Measurements from ENCODE around the gene SAPCD2. TPM values are rescaled to one million over a fixed set of nuclear protein-coding genes. Genes with fewer than 3 reads are reported as not detected.
A peak's percentile ranks its signal among the peaks of the same experiment; 100 is the strongest.
"Not testable (repeated sequence)": the region's sequence is repeated elsewhere in the genome, so short reads cannot be mapped to it uniquely, and the experiment has no call there.

The SAPCD2 gene
- total RNA-seq, 8 experiments from 2014 or later: 0.31 to 12.5 (median 6.4) TPM

GRCh38 chr9:137063311-137064026 lies 6.9 kb downstream of the SAPCD2 start:
- in situ Hi-C loops (cut with MboI; ENCODE audit: low pct_unique_long_range_greater_than_20kb in 2 of 9, low sequenced_read_pairs in 9 of 9, unreplicated experiment in 9 of 9): no loop called here
- Histone ChIP-seq H3K4me3 (no peak overlapping the region), H3K27ac (no peak overlapping the region), H3K4me1 (replicated peaks in 1 of 2) (no peaks in the 10 kb centered on the region)
- ATAC-seq (replicated peaks in 6 of 8): peak in 2 of 8 experiments; percentile 1 to 5
- 40 to 100% (median 92%) methylated on average over 1 to 2 of the region's 26 CpGs; no CpG with 5 or more reads in 7 of the 10 experiments for WGBS, 10 experiments

GRCh38 chr9:137062798-137063197 lies 7.6 kb downstream of the SAPCD2 start:
- ATAC-seq (replicated peaks in 6 of 8); H3K4me1 ChIP-seq (replicated peaks in 1 of 2); H3K4me3 ChIP-seq; in situ Hi-C loops (cut with MboI; ENCODE audit: low pct_unique_long_range_greater_than_20kb in 2 of 9, low sequenced_read_pairs in 9 of 9, unreplicated experiment in 9 of 9); H3K27ac ChIP-seq: not testable (repeated sequence)
- WGBS, 10 experiments: 63% methylated on average over 2 of the region's 9 CpGs; no CpG with 5 or more reads in 9 of the 10 experiments

GRCh38 chr9:137062384-137062783 lies 8.0 kb downstream of the SAPCD2 start:
- WGBS, 10 experiments: 30 to 100% (median 88%) methylated on average over 1 to 10 of the region's 15 CpGs; no CpG with 5 or more reads in 3 of the 10 experiments
- Histone ChIP-seq H3K27ac (no peak overlapping the region), H3K4me1 (replicated peaks in 1 of 2) (no peaks in the 10 kb centered on the region), H3K4me3 (no peak overlapping the region)
- in situ Hi-C loops (cut with MboI; ENCODE audit: low pct_unique_long_range_greater_than_20kb in 2 of 9, low sequenced_read_pairs in 9 of 9, unreplicated experiment in 9 of 9): no loop called here
- ATAC-seq (replicated peaks in 6 of 8): no peak

DNA sequence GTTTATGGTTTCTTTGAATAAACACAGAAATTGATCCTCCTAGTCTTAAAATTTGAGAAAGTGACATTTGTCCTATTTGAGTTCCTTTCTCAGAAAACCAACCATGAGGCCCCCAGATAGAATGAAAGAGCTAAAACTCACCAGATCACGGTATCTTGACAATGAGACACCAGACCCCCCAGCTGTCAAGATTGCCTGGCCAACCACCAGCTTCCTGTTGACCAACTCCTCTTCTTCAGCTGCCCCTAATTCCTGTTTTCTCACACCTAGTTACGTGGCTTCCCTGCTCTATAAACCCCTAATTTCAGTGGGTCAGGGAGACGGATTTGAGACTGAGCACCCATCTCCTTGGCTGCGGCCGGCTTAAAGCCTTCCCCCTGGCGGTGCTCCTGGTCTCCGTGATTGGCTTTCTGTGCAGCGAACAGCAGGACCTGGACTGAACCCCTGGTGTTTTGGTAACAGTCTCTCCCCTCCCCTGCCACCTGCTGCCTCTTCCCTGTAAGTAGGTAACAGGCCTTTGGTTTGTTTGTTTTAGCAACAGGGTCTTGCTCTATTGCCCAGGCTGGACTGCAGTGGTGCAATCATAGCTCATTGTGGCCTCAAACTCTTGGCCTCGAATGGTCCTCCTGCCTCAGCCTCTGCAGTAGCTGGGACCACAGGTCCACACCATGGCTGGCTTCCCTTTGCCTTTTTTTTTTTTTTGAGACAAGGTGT lies 11.7 kb downstream of the SAPCD2 start:
- no peak overlapping the region for H3K27ac ChIP-seq
- no peak overlapping the region for H3K4me3 ChIP-seq
- in situ Hi-C loops (cut with MboI; ENCODE audit: low pct_unique_long_range_greater_than_20kb in 2 of 9, low sequenced_read_pairs in 9 of 9, unreplicated experiment in 9 of 9): no loop called here
- no peak for ATAC-seq (replicated peaks in 6 of 8)
- H3K4me1 ChIP-seq (replicated peaks in 1 of 2): peaks cover 2 to 16% of the 10 kb centered on the region in 2 donors
- 48 to 100% (median 84%) methylated on average over 1 to 9 of the region's 9 CpGs; no CpG with 5 or more reads in 1 of the 10 experiments for WGBS, 10 experiments

GRCh38 chr9:137057545-137057944 lies 12.8 kb downstream of the SAPCD2 start:
- peaks cover 2 to 23% of the 10 kb centered on the region in 2 donors for H3K4me1 ChIP-seq (replicated peaks in 1 of 2)
- WGBS, 10 experiments: 26 to 93% (median 63%) methylated on average over 1 to 14 of the region's 16 CpGs; no CpG with 5 or more reads in 3 of the 10 experiments
- H3K27ac ChIP-seq: no peak overlapping the region
- in situ Hi-C loops (cut with MboI; ENCODE audit: low pct_unique_long_range_greater_than_20kb in 2 of 9, low sequenced_read_pairs in 9 of 9, unreplicated experiment in 9 of 9): no loop called here
- no peak overlapping the region for H3K4me3 ChIP-seq
- no peak for ATAC-seq (replicated peaks in 6 of 8)

GRCh38 chr9:137056739-137057415 lies 13.5 kb downstream of the SAPCD2 start:
- H3K4me1 ChIP-seq (replicated peaks in 1 of 2): peaks cover 2 to 23% of the 10 kb centered on the region in 2 donors
- in situ Hi-C loops (cut with MboI; ENCODE audit: low pct_unique_long_range_greater_than_20kb in 2 of 9, low sequenced_read_pairs in 9 of 9, unreplicated experiment in 9 of 9): no loop called here
- 49 to 100% (median 80%) methylated on average over 1 to 13 of the region's 17 CpGs for WGBS, 10 experiments
- no peak for ATAC-seq (replicated peaks in 6 of 8)
- H3K27ac ChIP-seq: no peak overlapping the region
- H3K4me3 ChIP-seq: no peak overlapping the region

GRCh38 chr9:137055385-137056364 lies 14.7 kb downstream of the SAPCD2 start:
- WGBS, 10 experiments: 0 to 76% (median 17%) methylated on average over 1 to 5 of the region's 28 CpGs; no CpG with 5 or more reads in 4 of the 10 experiments
- Histone ChIP-seq H3K4me1 (replicated peaks in 1 of 2) (peaks cover 2 to 23% of the 10 kb centered on the region in 2 donors), H3K4me3 (no peak overlapping the region), H3K27ac (no peak overlapping the region)
- in situ Hi-C loops (cut with MboI; ENCODE audit: low pct_unique_long_range_greater_than_20kb in 2 of 9, low sequenced_read_pairs in 9 of 9, unreplicated experiment in 9 of 9): no loop called here
- peak; percentile 68 to 88 (median 81) for ATAC-seq (replicated peaks in 6 of 8)

DNA sequence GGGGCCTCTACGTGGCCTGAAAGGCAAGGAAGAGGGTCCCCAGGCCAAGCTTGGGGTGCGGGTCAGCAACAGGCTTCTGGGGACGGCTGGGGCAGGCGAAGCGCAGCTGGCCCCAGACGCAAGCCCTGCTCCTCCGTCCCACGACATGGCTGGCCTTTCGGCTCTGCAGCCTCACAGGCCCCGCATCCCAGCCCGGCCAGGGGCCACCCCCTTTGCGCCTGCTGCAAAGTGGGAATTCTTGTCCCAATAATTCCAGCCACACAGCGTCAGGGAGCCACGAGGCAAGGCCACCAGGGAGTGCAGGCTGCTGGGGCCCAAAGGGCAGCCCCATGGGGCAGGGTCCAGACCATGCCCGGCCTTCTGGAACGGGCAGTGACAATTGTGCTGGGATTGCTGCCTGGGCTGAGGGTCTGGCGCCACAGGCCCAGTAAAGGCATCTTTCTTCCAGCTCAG lies 15.4 kb downstream of the SAPCD2 start:
- 80 to 100% (median 100%) methylated on average over 1 to 3 of the region's 17 CpGs; no CpG with 5 or more reads in 7 of the 10 experiments for WGBS, 10 experiments
- no peak overlapping the region for H3K4me3 ChIP-seq
- no peak overlapping the region for H3K27ac ChIP-seq
- peaks cover 2 to 23% of the 10 kb centered on the region in 2 donors for H3K4me1 ChIP-seq (replicated peaks in 1 of 2)
- ATAC-seq (replicated peaks in 6 of 8): peak in 1 of 8 experiments; percentile 4
- in situ Hi-C loops (cut with MboI; ENCODE audit: low pct_unique_long_range_greater_than_20kb in 2 of 9, low sequenced_read_pairs in 9 of 9, unreplicated experiment in 9 of 9): no loop called here

DNA sequence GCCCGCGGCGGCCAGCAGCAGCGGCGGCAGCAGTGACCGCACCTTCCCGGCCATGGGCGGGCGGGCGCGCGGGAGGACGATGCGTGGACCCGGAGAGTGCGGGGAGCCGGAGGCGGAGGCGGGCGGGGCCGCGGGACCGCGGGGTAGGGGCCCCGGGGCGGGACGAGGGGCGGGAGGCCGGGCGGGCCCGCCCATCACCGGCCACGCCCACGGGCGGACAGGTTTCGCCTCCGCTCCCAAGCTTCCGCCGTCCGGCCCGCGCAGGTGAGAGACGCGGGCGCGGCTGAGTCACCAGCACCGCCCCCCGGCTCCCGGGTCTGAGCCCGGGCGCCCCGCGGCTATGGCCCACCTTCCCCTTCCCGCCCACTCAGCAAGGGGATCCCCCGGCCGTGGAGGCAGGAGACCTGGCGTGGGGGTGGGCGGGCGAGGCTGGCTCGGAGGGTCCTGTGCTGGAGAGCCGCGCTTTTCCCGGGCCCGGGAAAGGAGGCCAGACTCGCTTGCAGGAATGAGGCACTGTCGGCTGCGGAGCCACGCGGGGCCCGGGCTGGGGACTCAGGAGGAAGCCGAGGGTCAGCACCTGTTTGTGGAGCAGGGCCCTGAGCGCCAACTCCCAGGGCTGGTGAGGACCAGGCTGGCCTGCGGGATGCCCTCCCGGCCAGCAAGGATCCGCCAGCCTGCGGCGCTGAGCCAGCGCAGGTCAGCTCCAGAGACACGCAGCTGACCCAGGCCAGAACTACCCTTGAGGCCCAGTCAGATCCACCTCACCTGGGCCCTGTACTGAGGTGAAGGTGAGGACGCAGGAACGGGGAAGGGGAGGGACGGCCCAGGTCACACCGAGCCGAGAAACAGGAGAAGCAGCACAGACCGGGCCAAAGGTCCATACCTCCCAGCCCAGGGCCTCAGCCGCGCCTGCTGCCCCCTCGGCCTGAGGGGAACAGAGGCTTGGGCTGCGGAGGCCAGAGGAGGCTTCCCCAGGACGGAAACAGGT lies 16.1 kb downstream of the SAPCD2 start, which contains the start of gene ENTPD2:
TSS of gene ENTPD2 (minus strand) at position 118 of the 988 bp plus-strand sequence. CDS start at position 54, 64 bp downstream.
- Histone ChIP-seq H3K4me1 (replicated peaks in 1 of 2) (peaks cover 2 to 26% of the 10 kb centered on the region in 2 donors), H3K4me3 (peak within 1 kb of the TSS in 3 of 5 donors; percentile 10 to 20 (median 13)), H3K27ac (no peak within 1 kb of the TSS)
- in situ Hi-C loops (cut with MboI; ENCODE audit: low pct_unique_long_range_greater_than_20kb in 2 of 9, low sequenced_read_pairs in 9 of 9, unreplicated experiment in 9 of 9): no loop called here
- 80 to 92% (median 86%) methylated on average over 4 of the region's 90 CpGs; no CpG with 5 or more reads in 7 of the 10 experiments for WGBS, 10 experiments
- peak in 6 of 8 experiments; percentile 2 to 37 (median 28) for ATAC-seq (replicated peaks in 6 of 8)

DNA sequence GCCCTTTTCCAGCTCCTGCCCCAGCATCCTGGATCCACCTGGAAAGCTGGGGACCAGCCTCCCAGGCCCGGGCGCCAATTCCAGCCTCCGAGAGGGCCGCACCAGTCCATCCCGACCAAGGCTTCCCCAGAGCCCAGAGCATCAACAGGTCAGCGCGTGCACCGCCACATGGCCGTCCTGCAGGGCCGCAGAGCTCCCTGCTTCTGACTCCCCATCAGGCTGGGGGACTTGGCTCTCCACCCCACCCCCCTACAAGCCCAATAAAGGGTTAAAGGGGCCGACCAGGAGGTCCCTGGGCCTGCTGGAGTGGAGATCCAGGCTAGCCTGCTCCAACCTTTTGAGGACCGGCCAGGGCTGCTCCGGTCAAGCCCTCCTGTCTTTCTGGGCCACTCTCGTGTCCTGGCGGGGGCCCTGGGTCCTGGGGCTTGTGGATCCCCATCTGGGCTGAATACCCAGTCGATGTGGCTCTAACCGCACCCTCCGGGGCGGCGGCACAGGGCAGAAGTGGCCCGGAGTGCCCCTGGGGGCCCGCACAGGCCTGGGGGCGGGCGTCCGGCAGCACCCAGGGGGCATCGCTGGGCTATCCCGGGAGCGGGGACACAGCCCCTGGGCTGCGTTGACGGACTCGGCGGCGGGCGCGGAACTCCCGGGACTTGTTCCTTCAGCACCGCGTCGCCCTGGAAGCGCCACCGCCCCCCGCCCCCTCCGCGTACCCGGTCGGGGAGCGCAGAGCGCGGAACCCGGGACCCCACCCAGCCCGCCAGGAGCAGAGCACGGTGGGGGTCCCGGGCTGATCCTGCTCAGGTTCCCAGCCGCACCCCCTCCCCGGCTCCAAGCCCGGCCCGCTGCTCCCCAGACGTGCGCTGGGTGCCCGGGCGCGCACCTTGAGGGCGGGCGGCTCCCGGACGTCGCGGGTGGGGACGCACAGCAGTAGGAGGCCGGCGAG lies 17.1 kb downstream of the SAPCD2 start:
- peak in 1 of 8 experiments; percentile 0 for ATAC-seq (replicated peaks in 6 of 8)
- Histone ChIP-seq H3K4me1 (replicated peaks in 1 of 2) (peaks cover 5 to 32% of the 10 kb centered on the region in 2 donors), H3K4me3 (peak overlapping the region in 3 of 5 donors; percentile 10 to 20 (median 13)), H3K27ac (no peak overlapping the region)
- 50% methylated on average over 2 of the region's 71 CpGs; no CpG with 5 or more reads in 9 of the 10 experiments for WGBS, 10 experiments
- in situ Hi-C loops (cut with MboI; ENCODE audit: low pct_unique_long_range_greater_than_20kb in 2 of 9, low sequenced_read_pairs in 9 of 9, unreplicated experiment in 9 of 9): no loop called here
